GM10266 (cell line): ENCODE data around the gene WDFY4.

Experiments
- DNase-seq: peaks from one replicate; pipeline ENCODE4 v3.0.0; 2012; ENCODE audit errors: extremely low spot score
- CTCF ChIP-seq: IDR thresholded peaks from 2 replicates; pipeline ENCODE4 v1.5.1; 2012; ENCODE audit warnings: mild to moderate bottlenecking, low read depth; ENCODE audit not compliant: control insufficient read depth, insufficient read depth; ENCODE audit errors: missing control alignments

WDFY4 gene

GRCh38 chr10:48932831-48933664 lies 248.4 kb downstream of the WDFY4 start:
- no peak for DNase-seq

GRCh38 chr10:48934672-48935501 lies 250.2 kb downstream of the WDFY4 start:
- DNase-seq = no peak
- TF ChIP-seq CTCF = no peak

More at GRCh38 chr10:48932831-48933664, 248.4 kb downstream of the WDFY4 start:
- TF ChIP-seq CTCF = no peak

- DNase-seq = no peak
- TF ChIP-seq CTCF = no peak
Measured at GRCh38 chr10:48935577-48935976, 250.9 kb downstream of the WDFY4 start.

GRCh38 chr10:48937796-48938195 lies 253.1 kb downstream of the WDFY4 start:
- DNase-seq = no peak
- TF ChIP-seq CTCF = no peak

- DNase-seq = no peak
- no peak for TF ChIP-seq CTCF
Measured at GRCh38 chr10:48938281-48938680, 253.6 kb downstream of the WDFY4 start.

GRCh38 chr10:48938990-48939536 lies 254.4 kb downstream of the WDFY4 start:
- DNase-seq = no peak
- no peak for TF ChIP-seq CTCF

- no peak for TF ChIP-seq CTCF
- no peak for DNase-seq
Measured at GRCh38 chr10:48939790-48940325, 255.2 kb downstream of the WDFY4 start, which contains the start of gene LRRC18. Gene LRRC18 (minus strand): TSS chr10:48939840. CDS start chr10:48914155, 25,685 bp downstream.
